Neuronal stem cell (in vitro differentiated cells): Measurements from ENCODE around the gene POLR2J.
"Not testable (repeated sequence)": the region's sequence is repeated elsewhere in the genome, so short reads cannot be mapped to it uniquely, and the experiment has no call there.

Experiments used
- DNase-seq: peaks from one replicate; pipeline ENCODE4 v3.0.0-alpha.2; 2013; ENCODE audit warnings: low spot score
- H2AFZ ChIP-seq: one replicate; pipeline ENCODE4 v1.6.1; 2013; ENCODE audit warnings: mild to moderate bottlenecking, low read length, inconsistent platforms
- H2AK5ac ChIP-seq: 2 replicates; pipeline ENCODE4 v1.6.1; 2013; ENCODE audit warnings: low read depth, mild to moderate bottlenecking, inconsistent platforms, low read length, moderate library complexity, mixed read lengths
- H2BK120ac ChIP-seq: 2 replicates; pipeline ENCODE4 v1.6.1; 2013; ENCODE audit warnings: low read depth, mild to moderate bottlenecking, inconsistent platforms, low read length, moderate library complexity, mixed read lengths
- H2BK12ac ChIP-seq: one replicate; pipeline ENCODE4 v1.6.1; 2013; ENCODE audit warnings: low read length, inconsistent platforms
- H2BK15ac ChIP-seq: 2 replicates; pipeline ENCODE4 v1.6.1; 2013; ENCODE audit warnings: mild to moderate bottlenecking, low read length, inconsistent platforms, mixed read lengths
- H2BK5ac ChIP-seq: one replicate; pipeline ENCODE4 v1.6.1; 2013; ENCODE audit warnings: inconsistent platforms, mild to moderate bottlenecking, low read length, moderate library complexity
- H3K14ac ChIP-seq: one replicate; pipeline ENCODE4 v1.6.1; 2013; ENCODE audit warnings: low read length, inconsistent platforms
- H3K18ac ChIP-seq: 2 replicates; pipeline ENCODE4 v1.6.1; 2013; ENCODE audit warnings: low read length, inconsistent platforms
- H3K23ac ChIP-seq: 2 replicates; pipeline ENCODE4 v1.6.1; 2013; ENCODE audit warnings: low read depth, mild to moderate bottlenecking, mixed read lengths, low read length, inconsistent platforms; ENCODE audit not compliant: poor library complexity
- H3K27ac ChIP-seq: replicated peaks from 3 replicates; pipeline ENCODE4 v1.5.1; 2013; ENCODE audit warnings: low read length, inconsistent platforms
- H3K27me3 ChIP-seq, 3 experiments: 2 replicates each; pipeline ENCODE4 v1.6.1; 2013; ENCODE audit warnings: low read length in 3 of 3, mild to moderate bottlenecking in 2 of 3, inconsistent platforms in 1 of 3, low read depth in 1 of 3, mixed read lengths in 1 of 3, moderate library complexity in 1 of 3; ENCODE audit not compliant: control insufficient read depth in 3 of 3, insufficient read depth in 3 of 3
- H3K36me3 ChIP-seq, 2 donors: replicated peaks in 1 of 2; 2 replicates each; pipeline ENCODE4 v1.6.1; 2013; ENCODE audit warnings: low read length in 2 of 2; ENCODE audit not compliant: control insufficient read depth in 2 of 2, insufficient read depth in 2 of 2
- H3K4ac ChIP-seq: 2 replicates; pipeline ENCODE4 v1.6.1; 2013; ENCODE audit warnings: inconsistent platforms, mild to moderate bottlenecking, low read length, moderate library complexity
- H3K4me1 ChIP-seq, 2 donors: 1 replicate in 1 of 2; 2 replicates in 1 of 2; pipeline ENCODE4 v1.6.1; 2013; ENCODE audit warnings: low read length in 2 of 2, low read depth in 1 of 2; ENCODE audit not compliant: control insufficient read depth in 2 of 2, insufficient read depth in 1 of 2
- H3K4me2 ChIP-seq: one replicate; pipeline ENCODE4 v1.6.1; 2013; ENCODE audit warnings: mild to moderate bottlenecking, low read length, inconsistent platforms; ENCODE audit not compliant: insufficient read depth, poor library complexity, severe bottlenecking
- H3K4me3 ChIP-seq, 2 donors: 2 replicates each; pipeline ENCODE4 v1.5.1; 2013; ENCODE audit warnings: low read length in 2 of 2, mild to moderate bottlenecking in 2 of 2, inconsistent platforms in 1 of 2, moderate library complexity in 1 of 2
- H3K79me1 ChIP-seq: one replicate; pipeline ENCODE4 v1.6.1; 2013; ENCODE audit warnings: low read depth, mild to moderate bottlenecking, inconsistent platforms, low read length, moderate library complexity
- H3K9ac ChIP-seq: one replicate; pipeline ENCODE4 v1.6.1; 2013; ENCODE audit warnings: mild to moderate bottlenecking, low read depth, low read length, inconsistent platforms; ENCODE audit not compliant: poor library complexity
- H3K9me3 ChIP-seq, 2 donors: replicated peaks in 1 of 2; 2 replicates each; pipeline versions ENCODE3 to v1.6.1; 2013; ENCODE audit warnings: low read length in 2 of 2, mild to moderate bottlenecking in 2 of 2, inconsistent platforms in 1 of 2, low read depth in 1 of 2, mixed read lengths in 1 of 2, moderate library complexity in 1 of 2; ENCODE audit not compliant: control insufficient read depth in 2 of 2, insufficient read depth in 1 of 2
- H4K8ac ChIP-seq: one replicate; pipeline ENCODE4 v1.6.1; 2013; ENCODE audit warnings: low read depth, mild to moderate bottlenecking, inconsistent platforms, low read length, moderate library complexity
- H4K91ac ChIP-seq: one replicate; pipeline ENCODE4 v1.6.1; 2013; ENCODE audit warnings: low read length, low read depth, mild to moderate bottlenecking, inconsistent platforms; ENCODE audit not compliant: poor library complexity
- WGBS, 2 donors: extraction: QIAGEN DNeasy Blood & Tissue Kit; methylation state at CpG; one replicate each; pipeline ENCODE4 v1.1.7; 2013; ENCODE audit warnings: missing lambda C conversion rate in 2 of 2, mixed read lengths in 1 of 2; ENCODE audit not compliant: insufficient read length in 2 of 2, insufficient replicate concordance in 1 of 2; ENCODE audit errors: extremely low coverage in 2 of 2; 5-methylcytosine and 5-hydroxymethylcytosine counted together

POLR2J gene

DNA sequence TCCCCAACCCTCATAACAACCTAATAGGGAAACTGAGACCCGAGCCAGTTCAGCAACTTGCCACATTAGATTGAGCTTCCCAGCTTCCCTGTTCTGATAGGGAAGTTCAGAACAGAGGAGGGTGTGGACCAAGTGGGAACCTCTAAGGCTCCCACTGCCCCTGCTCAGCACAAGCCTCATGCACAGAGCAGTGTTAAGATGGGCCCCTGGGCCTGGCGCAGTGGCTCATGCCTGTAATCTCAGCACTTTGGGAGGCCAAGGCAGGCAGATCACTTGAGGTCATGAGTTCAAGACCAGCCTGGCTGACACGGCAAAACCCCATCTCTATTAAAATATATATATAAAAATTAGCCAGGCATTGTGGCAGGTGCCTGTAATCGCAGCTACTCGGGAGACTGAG lies 18.6 kb upstream of the POLR2J start:
- not testable (repeated sequence) for H2BK120ac ChIP-seq, H3K4me1 ChIP-seq, H3K23ac ChIP-seq, H2BK12ac ChIP-seq, H2BK15ac ChIP-seq, DNase-seq, H3K9me3 ChIP-seq, H3K14ac ChIP-seq, H4K91ac ChIP-seq, H3K79me1 ChIP-seq, H3K36me3 ChIP-seq, H3K27ac ChIP-seq, H2BK5ac ChIP-seq, H3K4ac ChIP-seq, H3K4me3 ChIP-seq, H3K27me3 ChIP-seq, H3K9ac ChIP-seq, H4K8ac ChIP-seq, H3K18ac ChIP-seq, H2AK5ac ChIP-seq, H3K4me2 ChIP-seq, H2AFZ ChIP-seq
- no CpG with 5 or more reads among the region's 5 CpGs for WGBS, 2 donors

GRCh38 chr7:102496861-102497260 lies 18.1 kb upstream of the POLR2J start:
- not testable (repeated sequence) for H3K79me1 ChIP-seq, H2BK12ac ChIP-seq, H3K36me3 ChIP-seq, H2BK15ac ChIP-seq, H3K4ac ChIP-seq, H3K4me3 ChIP-seq, H2AK5ac ChIP-seq, H4K91ac ChIP-seq, H2BK120ac ChIP-seq, H3K27me3 ChIP-seq, H2AFZ ChIP-seq, H3K4me2 ChIP-seq, H3K18ac ChIP-seq, H2BK5ac ChIP-seq, H3K14ac ChIP-seq, H4K8ac ChIP-seq, H3K4me1 ChIP-seq, H3K9ac ChIP-seq, H3K23ac ChIP-seq, H3K27ac ChIP-seq, H3K9me3 ChIP-seq, DNase-seq
- WGBS, 2 donors = no CpG with 5 or more reads among the region's 10 CpGs

DNA sequence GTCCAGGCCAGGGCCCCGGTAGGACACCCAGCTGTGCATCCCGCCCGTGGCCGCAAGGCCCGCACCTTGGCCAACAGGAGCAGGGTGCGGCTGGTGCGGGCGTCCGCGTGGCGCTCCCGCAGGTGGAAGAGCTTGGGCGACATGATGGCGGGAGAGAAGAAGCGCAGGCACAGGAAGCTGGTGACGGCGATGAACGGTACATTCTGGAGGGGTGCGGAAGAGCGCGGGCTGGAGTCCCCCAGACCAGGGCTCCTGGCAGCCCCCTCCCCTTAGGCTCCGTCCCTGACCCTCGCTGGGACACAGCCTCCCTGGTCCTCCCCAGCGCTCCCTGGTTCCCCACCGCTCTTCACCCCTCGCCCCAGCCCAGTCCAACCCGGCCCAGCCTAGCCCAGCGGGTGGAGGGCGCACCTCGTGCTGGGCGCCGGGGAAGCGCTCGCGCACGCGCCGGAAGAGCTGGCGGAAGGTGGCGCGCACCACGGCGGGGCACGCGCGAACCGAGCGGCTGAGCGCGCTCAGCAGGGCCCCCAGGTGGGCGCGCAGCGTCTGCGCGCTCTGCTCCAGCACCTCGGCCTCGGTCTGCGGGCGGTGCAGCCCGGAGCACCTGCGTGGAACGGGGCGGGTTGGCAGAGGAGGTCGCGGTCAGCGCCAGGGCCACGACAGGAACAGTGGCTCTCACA lies 15.9 kb upstream of the POLR2J start:
- H2BK5ac ChIP-seq, H3K79me1 ChIP-seq, H3K4ac ChIP-seq, H3K23ac ChIP-seq, H3K9ac ChIP-seq, H2BK15ac ChIP-seq, H4K91ac ChIP-seq, H3K4me3 ChIP-seq, H3K27me3 ChIP-seq, H2BK120ac ChIP-seq, H3K36me3 ChIP-seq, H3K27ac ChIP-seq, H2AK5ac ChIP-seq, H2AFZ ChIP-seq, H3K4me1 ChIP-seq, H4K8ac ChIP-seq, DNase-seq, H3K14ac ChIP-seq, H2BK12ac ChIP-seq, H3K4me2 ChIP-seq, H3K18ac ChIP-seq, H3K9me3 ChIP-seq: not testable (repeated sequence)
- whole genome bisulfite sequencing, 2 donors = no CpG with 5 or more reads among the region's 67 CpGs

DNA sequence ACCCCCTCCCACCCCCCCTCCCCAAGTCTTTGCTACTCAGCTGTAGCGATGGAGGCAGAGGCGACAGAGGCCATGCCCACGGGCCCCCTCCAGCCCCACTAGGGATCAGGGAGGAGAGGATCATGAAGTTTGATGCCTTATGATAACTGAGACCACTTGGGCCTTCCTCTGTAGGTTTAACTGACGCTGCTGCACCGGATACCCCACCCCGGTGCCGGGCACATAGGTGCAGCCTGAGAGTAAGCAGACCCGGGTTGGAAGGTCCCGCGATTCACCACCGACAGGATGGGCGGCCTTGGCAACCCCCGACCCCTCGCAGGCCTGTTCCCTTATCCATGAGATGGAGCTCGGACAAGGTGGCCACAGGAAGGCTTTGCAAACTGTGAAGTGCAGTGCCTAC lies 15.3 kb upstream of the POLR2J start:
- not testable (repeated sequence) for H2BK15ac ChIP-seq, H3K27me3 ChIP-seq, H2AK5ac ChIP-seq, H3K79me1 ChIP-seq, H2BK5ac ChIP-seq, H3K14ac ChIP-seq, H4K8ac ChIP-seq, H3K4ac ChIP-seq, H4K91ac ChIP-seq, H3K4me2 ChIP-seq, H2BK120ac ChIP-seq, H3K18ac ChIP-seq, H3K4me3 ChIP-seq, H3K4me1 ChIP-seq, DNase-seq, H3K23ac ChIP-seq, H2BK12ac ChIP-seq, H3K9me3 ChIP-seq, H2AFZ ChIP-seq, H3K36me3 ChIP-seq, H3K9ac ChIP-seq, H3K27ac ChIP-seq
- no CpG with 5 or more reads among the region's 15 CpGs for WGBS, 2 donors
